ENCODE data around the gene ATG101.

The ATG101 gene

DNA sequence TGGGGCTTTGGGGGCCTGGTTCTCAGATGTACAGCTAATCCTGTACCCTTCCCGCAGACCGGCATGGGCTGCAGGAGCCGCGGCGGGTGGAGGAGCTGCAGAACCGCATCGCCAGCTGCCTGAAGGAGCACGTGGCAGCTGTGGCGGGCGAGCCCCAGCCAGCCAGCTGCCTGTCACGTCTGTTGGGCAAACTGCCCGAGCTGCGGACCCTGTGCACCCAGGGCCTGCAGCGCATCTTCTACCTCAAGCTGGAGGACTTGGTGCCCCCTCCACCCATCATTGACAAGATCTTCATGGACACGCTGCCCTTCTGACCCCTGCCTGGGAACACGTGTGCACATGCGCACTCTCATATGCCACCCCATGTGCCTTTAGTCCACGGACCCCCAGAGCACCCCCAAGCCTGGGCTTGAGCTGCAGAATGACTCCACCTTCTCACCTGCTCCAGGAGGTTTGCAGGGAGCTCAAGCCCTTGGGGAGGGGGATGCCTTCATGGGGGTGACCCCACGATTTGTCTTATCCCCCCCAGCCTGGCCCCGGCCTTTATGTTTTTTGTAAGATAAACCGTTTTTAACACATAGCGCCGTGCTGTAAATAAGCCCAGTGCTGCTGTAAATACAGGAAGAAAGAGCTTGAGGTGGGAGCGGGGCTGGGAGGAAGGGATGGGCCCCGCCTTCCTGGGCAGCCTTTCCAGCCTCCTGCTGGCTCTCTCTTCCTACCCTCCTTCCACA lies 11.0 kb upstream of the ATG101 start:
- DNase-seq: no peak

DNA sequence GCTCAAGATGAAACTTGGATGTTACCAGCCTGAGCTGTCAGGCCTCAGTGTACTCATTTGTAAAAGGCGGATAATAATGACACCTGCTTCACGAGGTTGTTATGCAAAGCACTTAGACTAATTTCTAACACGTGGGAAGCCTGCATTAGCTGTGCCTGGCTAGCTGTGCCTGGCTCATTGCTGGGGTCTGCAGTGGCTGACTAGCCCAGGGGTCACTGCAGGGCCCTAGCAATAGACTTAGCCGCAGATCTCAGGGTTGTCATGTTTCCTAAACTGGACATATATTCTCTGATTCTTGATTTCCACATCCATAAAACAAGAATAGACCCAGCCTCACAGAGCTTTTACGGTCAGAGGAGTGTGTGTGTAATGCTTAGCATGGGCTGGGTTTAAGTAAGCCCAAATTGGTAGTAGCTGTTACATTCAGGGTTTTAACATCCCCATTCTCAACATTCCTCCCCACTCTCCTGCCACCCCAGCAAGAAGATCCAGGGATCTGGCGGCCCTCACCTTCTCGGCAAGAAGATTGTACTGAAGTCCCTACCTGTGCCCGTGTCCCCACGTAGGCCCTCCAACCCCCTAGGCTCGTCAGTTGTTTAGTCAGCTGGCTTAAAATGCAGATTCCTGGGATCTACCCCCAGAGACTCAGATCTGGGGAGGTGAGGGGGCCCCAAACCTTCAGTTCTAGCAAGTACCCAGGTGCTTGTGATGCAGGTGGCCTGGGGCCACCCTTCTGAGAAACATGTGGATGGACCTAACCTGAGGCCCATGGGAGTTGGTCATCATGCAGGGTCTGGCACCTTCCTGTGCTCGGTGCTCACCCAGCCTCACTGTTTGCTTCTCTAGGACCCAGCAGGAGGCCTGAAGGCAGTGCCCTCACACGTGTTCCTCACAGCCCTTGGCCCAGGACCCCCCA lies 9.9 kb upstream of the ATG101 start:
- DNase-seq: no peak

DNA sequence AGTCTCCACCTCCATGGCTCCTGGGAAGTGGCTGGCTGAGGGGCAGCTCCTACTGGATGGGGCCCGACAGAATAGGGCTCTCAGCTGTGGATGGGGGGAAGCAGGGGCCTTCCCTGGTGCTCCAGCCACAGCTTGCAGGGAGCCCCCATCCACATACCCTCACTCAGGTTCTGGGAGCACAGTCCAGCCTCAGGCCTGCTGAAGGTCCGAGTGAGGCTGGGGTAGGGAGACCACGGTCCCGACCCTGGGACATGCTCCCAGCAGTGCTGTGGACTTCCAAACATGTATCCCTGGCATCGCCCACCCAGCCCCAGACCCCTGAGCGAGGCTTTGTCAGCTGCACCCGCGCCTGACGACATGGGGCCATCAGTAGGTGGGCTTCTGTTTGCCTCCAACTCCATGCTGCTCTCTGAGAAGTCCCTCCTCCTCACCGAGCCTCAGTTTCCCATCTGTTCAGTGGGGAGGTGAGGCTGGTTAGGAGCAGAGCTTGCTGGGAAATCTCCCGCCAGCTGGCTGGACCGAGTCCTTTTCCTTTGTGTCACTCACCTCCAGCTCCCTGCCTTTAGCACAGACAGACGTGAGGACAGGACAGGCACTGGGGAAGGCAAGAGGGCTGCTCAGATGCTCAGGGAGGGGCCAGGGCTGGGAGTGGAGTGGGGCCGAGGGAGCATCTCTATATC lies 9.1 kb upstream of the ATG101 start:
- DNase-seq: no peak

DNA sequence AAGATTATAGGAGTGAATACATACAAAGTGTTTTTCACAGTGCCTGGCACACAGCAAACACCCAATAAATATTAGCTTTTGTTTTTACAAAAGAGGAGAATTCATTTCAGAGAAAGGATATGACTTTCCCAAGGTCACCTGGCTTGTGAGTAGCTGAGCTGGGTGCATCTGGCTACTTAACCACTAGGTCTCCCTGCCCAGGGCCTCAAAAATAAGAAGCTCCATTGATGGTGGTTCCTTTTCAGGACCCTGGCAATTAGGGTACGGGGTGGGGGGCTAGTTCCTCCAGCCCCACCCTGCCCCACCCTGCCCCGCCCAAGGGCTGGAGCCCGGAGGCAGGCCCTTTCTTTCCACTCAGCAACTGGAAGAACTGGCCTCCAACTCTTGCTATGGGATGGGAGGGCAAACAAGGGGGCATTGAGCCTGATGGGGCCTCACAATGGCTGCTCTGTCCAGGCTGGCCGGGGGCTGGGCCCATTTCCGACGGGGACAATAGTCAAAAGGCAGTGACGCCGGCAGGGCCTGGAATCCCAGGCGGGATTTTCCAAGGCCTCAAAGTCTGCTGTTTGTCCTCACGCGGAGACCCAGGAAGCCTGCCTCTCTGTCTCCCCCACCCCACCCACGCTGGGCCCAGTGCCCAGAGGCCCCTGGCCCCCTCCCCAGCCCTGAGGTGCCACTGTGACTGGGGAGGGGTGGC lies 8.2 kb upstream of the ATG101 start:
- DNase-seq: no peak

DNA sequence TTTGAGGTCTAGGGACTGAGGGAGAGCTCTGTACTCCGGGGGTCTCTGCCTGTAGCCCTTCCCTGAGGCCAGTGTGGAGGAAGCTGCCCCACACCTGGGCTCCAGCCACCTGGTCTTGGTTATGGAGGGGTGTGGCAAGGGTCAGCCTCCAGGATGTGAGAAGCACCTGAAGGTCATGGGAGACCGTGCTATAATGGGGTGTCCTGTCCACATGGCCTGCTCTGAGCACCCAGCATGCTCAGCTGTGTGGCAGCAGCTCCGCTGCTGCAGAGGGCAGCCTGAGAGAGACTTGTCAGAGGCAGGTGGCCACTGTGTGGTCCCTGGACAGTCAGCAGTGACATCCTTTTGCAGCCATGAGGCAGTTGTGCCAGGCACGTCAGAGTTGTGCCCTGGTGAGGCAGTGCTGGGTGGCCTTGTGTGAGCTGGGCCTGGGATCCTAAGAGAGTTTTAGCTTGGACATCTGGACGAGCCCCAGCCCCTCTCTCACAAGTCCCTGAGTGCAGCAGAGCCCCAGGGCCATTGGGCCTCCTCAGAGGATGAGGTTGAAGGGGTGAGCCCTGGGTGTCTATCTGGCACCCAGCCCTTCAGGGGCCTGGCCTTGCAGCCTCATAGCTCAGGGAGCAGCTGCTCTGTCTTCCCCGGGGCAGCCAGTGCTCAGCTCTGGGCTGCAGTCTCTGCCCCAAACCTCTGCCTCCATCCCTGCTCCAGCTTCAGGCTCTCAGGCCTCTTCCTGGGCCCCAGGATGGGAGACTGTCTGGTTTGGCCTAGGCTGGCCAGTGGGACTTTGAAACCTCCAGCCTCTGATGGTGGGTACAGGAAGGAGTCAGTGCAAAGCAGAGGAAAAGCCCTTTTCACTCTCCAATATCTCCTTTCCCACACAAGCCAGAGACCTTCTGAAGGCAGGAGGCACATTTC lies 7.4 kb upstream of the ATG101 start:
- no peak for DNase-seq

DNA sequence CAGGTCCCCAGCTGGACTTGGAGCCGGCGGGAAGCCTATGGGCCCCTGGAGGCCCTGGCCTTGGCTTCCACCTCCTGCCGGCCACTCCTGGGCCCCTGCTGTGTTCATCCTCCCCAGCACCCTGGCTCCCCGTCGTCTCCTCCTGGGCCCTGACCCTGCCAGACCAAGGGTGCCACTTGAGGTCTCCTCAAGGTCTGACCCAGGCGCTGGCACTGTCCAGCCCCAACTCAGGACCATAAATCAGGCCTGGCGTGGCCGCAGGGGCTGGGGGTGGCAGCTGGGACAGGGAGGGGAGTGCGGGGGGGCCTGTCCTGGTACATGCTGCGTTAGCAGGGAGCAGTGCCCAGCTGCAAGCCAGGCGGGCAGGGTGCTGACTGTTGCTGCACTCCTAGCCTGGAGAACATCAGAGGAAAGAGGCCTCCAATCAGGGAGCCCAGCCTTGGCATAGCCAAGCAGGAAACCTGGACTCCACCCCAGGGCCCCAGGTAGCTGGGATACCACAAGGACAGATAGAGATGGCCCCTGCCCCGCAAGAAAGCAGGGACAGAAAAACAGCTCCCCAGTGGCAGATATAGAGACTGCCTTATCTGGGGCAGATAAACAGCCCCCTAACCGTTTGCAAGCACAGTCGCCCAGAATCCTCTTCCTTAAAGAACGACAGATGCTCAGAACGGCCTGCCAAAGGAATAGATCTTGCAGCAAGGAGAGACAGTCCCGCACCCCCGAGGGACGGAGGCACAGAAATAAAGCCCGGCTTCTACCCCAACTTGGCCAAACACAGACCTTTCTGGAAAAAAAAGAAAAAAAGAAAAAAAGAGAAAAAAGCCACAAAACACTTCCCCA lies 6.5 kb upstream of the ATG101 start:
- DNase-seq: peak; percentile 62

DNA sequence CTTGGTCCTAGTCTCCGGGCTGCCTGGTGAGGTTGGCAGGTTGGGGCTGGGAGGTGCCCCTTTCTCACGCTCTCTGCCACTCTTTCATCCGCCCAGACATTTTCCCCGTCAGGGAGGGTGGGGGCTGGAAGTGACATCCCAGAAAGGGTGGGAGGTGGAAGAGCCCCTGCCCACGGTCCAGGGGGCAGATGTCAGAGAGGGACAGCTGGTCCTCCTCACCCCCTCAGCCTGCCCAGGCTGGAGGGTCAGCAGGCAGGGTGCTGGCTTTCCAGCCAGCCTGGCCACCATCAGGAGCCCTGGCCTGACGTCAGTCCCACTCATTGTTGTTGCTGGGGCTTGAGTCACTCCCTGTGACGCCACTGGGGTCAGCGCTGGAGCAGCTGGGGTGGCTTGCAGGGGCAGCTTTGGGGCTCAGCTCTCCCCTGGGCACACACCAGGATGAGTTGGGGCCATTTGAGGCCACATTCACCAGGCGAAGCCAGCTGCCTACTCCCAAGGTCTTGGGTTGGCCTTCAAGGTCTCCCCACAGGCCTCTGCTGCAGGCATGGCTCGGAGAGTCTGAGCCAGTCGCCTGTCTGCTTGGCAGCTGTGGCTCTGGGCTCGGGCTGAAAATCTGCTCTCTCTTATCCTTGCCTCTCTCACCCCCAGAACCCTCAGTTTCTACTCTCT lies 5.7 kb upstream of the ATG101 start:
- DNase-seq: no peak

DNA sequence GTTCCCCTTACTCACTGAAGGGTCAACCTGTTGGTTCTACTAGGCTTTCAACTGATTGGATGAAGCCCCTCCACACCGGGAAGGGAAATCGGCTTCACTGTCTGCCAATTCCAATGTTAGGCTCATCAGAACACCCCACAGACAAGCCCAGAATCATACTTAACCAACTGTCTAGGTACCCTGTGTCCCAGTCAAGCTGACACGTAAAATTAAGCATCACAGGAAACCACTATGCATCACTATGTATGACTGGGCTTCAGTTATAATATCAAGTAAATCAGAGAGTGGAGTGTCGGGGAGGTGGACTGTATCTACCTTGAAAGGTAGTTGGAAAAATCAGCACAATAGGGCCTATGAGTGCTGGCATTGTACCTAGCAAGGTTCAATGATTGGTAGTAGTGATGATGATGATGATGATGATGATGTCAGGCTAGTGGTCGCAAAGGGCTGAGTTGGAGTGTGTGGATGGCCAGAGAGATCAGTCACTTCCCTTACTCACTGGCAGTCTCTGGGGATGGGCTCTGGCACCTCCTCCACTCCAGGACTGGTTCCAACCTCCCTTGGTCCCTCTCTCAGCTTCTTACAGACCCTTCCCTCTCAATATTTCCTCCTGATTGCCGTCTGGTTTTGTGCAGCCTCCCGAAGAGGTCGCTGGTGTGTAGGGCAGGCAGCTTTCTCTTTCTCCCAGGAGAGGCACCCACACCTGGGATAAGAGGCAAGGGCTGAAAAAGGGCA lies 3.3 kb upstream of the ATG101 start:
- no peak for DNase-seq

DNA sequence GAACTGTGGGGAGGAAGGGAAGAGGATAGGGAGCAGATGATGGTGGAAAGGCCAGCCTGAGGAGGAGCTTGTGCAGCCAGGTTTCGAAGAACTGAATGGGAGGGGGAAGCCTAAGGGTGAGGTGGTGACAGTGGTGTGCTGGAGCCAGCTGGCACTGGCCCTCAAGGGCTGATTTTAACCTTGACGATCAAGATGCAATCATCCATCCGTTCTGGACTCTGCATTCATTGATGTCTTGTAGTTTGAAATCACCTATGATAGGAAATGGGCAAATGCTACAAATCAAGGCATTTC lies 2.8 kb upstream of the ATG101 start:
- no peak for DNase-seq

DNA sequence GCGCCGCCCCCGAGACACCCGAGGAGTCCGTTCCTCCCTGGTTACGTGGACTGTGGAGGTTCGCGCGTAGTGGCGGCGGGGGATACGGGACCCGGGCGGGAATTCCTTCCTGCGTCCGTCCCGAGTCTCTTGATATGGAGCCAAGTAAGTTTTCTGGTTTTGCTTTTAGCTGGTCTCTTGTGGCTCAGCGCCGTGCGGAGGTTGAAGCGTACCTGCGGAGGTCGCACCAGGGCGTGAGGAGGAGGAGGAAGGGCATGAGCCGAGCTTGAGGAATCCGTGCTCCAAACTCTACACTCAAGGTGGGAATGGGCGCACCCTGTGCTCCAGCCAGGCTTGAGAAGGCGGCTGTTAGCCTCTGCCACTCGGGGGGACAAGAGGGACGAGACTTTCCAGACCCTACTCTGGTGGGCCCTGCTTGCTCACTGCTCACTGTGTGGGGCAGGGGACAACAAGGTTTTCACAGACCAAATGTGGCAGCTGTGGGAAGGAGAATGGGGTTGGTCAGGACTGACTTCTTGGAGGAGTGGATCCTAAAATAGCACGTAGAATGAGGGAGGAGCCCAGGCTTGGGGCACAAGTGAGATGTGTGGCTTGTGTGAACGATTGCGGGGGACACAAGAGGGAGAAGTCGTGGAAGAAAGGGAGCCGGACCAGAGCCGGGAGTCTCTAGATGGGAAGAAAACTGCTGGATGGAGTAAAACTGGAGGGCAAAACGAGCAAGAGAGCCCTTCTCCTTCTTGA lies 577 bp downstream of the ATG101 start:
- DNase-seq: peak; percentile 28

DNA sequence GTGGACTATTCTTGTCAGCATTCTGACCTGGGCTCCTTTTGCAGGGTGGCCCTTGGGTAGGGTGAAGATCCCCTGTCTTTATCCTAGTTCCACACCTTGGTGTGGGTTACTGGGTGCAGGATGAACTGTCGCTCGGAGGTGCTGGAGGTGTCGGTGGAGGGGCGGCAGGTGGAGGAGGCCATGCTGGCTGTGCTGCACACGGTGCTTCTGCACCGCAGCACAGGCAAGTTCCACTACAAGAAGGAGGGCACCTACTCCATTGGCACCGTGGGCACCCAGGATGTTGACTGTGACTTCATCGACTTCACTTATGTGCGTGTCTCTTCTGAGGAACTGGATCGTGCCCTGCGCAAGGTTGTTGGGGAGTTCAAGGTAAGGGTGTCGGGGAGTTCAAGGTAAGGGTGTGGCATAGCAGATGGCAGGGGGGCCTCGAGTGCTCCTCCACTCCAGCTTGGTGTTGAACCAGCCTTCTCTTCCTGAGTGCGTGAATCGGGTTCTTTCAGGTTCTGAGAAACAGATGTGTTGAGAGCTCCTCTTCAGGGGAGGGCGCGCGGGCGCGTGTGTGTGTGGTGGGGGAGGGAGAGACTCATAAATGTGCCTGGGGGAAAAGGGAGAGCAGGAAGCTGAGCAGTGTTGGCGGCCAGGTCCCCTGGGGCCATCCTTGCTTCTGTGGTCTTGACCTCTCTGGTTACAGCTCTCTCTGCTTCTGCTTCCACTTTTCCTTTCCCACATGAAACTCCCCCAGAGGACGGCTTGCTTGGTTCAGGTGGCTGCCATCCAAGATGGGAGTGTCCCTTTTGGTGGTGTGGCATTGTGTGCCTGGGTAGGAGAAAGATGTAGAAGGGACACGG lies 4.0 kb downstream of the ATG101 start:
- DNase-seq: no peak

DNA sequence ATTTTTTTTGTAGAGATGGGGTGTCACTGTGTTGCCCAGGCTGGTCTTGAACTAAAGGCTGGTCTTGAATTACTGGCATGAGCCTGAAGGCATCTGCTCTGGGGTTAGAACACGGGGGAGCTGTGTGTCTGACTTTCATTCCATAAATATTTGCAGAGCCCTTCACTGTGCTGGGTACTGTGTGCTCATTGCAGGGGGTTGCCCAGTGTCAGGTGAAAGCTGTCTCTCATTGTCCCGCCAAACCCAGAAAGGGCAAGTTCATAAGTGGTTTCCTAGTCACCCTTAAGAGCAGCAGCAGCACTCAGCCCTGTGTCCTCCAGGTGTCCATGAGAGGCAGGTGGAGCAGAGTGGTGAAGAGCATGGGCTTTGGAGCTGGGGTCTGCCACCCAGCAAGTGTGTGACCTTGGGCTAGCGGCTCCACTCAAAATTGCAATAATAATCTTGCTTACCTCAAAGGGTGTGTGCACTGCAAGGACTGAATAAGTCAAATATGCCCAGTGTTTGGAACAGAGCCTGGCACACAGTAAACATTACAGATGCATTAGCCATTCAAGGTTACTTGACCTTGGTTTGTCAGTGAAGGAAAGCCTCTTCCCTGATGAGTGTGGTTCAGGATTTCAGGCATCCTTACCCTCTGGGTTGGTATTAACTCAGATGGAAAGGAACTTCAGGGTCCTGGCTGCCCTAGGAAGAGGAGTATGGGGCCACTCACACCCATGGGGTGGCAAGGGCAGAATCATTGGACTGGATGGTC lies 5.4 kb downstream of the ATG101 start:
- DNase-seq: no peak

DNA sequence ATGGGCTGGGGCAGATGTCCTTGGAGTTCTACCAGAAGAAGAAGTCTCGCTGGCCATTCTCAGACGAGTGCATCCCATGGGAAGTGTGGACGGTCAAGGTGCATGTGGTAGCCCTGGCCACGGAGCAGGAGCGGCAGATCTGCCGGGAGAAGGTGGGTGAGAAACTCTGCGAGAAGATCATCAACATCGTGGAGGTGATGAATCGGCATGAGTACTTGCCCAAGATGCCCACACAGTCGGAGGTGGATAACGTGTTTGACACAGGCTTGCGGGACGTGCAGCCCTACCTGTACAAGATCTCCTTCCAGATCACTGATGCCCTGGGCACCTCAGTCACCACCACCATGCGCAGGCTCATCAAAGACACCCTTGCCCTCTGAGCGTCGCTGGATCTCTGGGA lies 7.0 kb downstream of the ATG101 start:
- no peak for DNase-seq

DNA sequence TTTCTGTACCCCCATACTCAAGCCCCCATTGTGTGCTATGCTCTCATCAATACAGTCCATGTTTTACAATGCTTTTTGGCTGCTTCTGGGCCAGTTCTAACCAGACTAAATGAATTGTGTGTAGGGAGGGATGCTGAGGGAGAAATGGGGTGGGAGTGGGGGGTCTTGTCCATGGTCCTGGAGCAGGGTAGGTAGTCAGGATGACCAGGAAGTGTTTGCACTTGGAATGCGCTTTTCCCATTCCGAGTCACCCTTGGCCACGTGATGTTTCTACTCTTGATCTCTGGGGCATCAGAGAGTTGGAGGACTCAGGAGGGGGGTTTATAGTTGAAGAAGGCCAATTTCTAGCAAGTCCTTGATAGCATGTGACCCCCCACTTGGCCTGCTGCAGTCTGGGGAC lies 8.5 kb downstream of the ATG101 start:
- no peak for DNase-seq

DNA sequence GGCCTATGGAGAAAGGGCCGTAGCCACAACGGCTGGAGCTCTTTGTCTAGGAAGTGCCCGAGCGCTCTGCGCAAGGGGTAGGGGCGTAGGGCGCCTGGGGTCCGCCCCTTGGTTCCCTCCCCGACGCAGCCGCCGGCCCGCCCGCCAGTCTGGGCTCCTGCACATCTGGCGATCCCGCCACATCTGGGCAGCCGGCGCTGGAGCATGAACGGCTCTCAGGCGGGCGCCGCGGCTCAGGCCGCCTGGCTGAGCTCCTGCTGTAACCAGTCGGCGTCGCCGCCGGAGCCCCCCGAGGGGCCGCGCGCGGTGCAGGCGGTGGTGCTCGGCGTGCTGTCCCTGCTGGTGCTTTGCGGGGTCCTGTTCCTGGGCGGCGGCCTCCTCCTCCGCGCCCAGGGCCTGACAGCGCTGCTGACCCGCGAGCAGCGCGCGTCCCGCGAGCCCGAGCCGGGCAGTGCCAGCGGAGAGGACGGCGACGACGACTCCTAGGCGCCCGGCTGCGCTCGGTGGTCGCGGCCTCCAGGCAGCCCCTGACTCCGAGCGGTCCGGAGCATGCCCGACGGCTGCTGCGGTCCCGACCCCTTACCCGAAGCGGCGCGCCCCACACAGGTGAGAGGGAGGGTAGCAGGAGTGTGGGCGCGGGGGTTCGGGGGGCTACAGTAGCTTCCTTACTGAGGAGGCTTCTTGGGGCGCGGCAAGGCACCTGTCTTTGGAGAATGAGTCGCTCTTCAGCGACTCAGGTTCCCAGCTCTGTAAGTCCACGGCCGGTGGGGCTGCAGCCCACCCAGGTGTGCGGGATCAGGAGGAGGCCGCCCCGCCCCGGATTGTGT lies 10.0 kb downstream of the ATG101 start, which contains the start of gene SMIM41:
TSS of gene SMIM41 (plus strand) at position 129 of the 827 bp plus-strand sequence. CDS start at position 205, 76 bp downstream.
- DNase-seq: no peak
